GM23338 (cell line): ENCODE measurements around the gene KCNIP2. TPM values are rescaled to one million over a fixed set of nuclear protein-coding genes. Genes with fewer than 3 reads are reported as not detected.

Experiments used
- ATAC-seq: fragments of 200-7000 bp; cut with Tn5 transposase; 3 replicates; pipeline ENCODE4 v1.9.1; 2020
- DNase-seq: peaks from one replicate; pipeline ENCODE4 v3.0.0-alpha.2; 2015; ENCODE audit warnings: low spot score
- H2AFZ ChIP-seq: fragments of 200-600 bp; sonication (generic); 2 replicates; pipeline ENCODE4 v1.8.0; 2016; ENCODE audit warnings: antibody characterized with exemption, mild to moderate bottlenecking, moderate library complexity
- H3F3A ChIP-seq: fragments of 200-600 bp; sonication (generic); replicated peaks from 2 replicates; pipeline ENCODE4 v1.8.0; 2017; ENCODE audit warnings: antibody characterized with exemption, mixed run types, low read depth
- H3K27ac ChIP-seq: fragments of 200-600 bp; sonication (generic); 2 replicates; pipeline ENCODE4 v1.6.1; 2016; ENCODE audit warnings: low read depth
- H3K27me3 ChIP-seq: fragments of 200-600 bp; sonication (generic); 2 replicates; pipeline ENCODE4 v1.8.0; 2016; ENCODE audit warnings: mild to moderate bottlenecking, mixed run types, moderate library complexity; ENCODE audit not compliant: insufficient read depth
- H3K36me3 ChIP-seq: fragments of 200-600 bp; sonication (generic); 2 replicates; pipeline ENCODE4 v1.8.0; 2016; ENCODE audit warnings: mild to moderate bottlenecking; ENCODE audit not compliant: insufficient read depth
- H3K4me1 ChIP-seq: fragments of 200-600 bp; sonication (generic); 2 replicates; pipeline ENCODE4 v1.8.0; 2016; ENCODE audit warnings: mild to moderate bottlenecking, moderate library complexity; ENCODE audit not compliant: insufficient read depth
- H3K4me2 ChIP-seq: fragments of 200-600 bp; sonication (generic); 2 replicates; pipeline ENCODE4 v1.7.1; 2017; ENCODE audit warnings: mixed run types
- H3K4me3 ChIP-seq: fragments of 200-600 bp; sonication (generic); 2 replicates; pipeline ENCODE4 v1.6.1; 2016; ENCODE audit warnings: mixed run types
- H3K79me2 ChIP-seq: fragments of 200-600 bp; sonication (generic); replicated peaks from 2 replicates; pipeline ENCODE4 v1.8.0; 2017; ENCODE audit warnings: mild to moderate bottlenecking; ENCODE audit not compliant: insufficient read depth
- H3K9me2 ChIP-seq: fragments of 200-600 bp; sonication (generic); 2 replicates; pipeline ENCODE4 v1.8.0; 2017; ENCODE audit not compliant: insufficient read depth
- H4K20me1 ChIP-seq: fragments of 200-600 bp; sonication (generic); replicated peaks from 2 replicates; pipeline ENCODE4 v1.8.0; 2017; ENCODE audit warnings: mild to moderate bottlenecking; ENCODE audit not compliant: insufficient read depth
- H3K27ac Mint-ChIP-seq: 2 replicates; pipeline ENCODE4 v1.8.0; 2020; ENCODE audit warnings: inconsistent platforms, mild to moderate bottlenecking, moderate library complexity, mixed read lengths
- H3K27me3 Mint-ChIP-seq: 3 replicates; pipeline ENCODE4 v1.8.0; 2022; ENCODE audit warnings: low read depth, mild to moderate bottlenecking, moderate library complexity, mixed read lengths, inconsistent platforms; ENCODE audit not compliant: insufficient read depth, poor library complexity
- H3K36me3 Mint-ChIP-seq: 3 replicates; pipeline ENCODE4 v1.8.0; 2021; ENCODE audit warnings: low read depth, mild to moderate bottlenecking, inconsistent platforms, moderate library complexity, mixed read lengths
- H3K4me1 Mint-ChIP-seq: 3 replicates; pipeline ENCODE4 v1.8.0; 2020; ENCODE audit warnings: mild to moderate bottlenecking, inconsistent platforms, mixed read lengths
- H3K4me3 Mint-ChIP-seq: 3 replicates; pipeline ENCODE4 v1.8.0; 2021; ENCODE audit warnings: moderate library complexity, mild to moderate bottlenecking, inconsistent platforms, mixed read lengths
- H3K9me3 Mint-ChIP-seq: 3 replicates; pipeline ENCODE4 v1.8.0; 2020; ENCODE audit warnings: moderate library complexity, mild to moderate bottlenecking, inconsistent platforms, mixed read lengths
- CREB1 ChIP-seq: fragments of 250-450 bp; sonication (Bioruptor Pico); IDR thresholded peaks from 2 replicates; pipeline ENCODE4 v1.5.0; 2020; ENCODE audit warnings: low read depth, mild to moderate bottlenecking, moderate library complexity
- EZH2 ChIP-seq: fragments of 200-600 bp; sonication (generic); IDR thresholded peaks from one replicate; pipeline ENCODE4 v1.8.0; 2017; ENCODE audit warnings: antibody characterized with exemption, mild to moderate bottlenecking, low read depth; ENCODE audit not compliant: unreplicated experiment
- EZH2phosphoT487 ChIP-seq: fragments of 200-600 bp; sonication (generic); IDR thresholded peaks from one replicate; pipeline ENCODE4 v1.8.1; 2018; ENCODE audit warnings: antibody characterized with exemption; ENCODE audit not compliant: unreplicated experiment
- JUNB ChIP-seq: IDR thresholded peaks from one replicate; pipeline ENCODE4 v1.6.1; 2016; ENCODE audit warnings: antibody characterized with exemption; ENCODE audit not compliant: unreplicated experiment
- NANOG ChIP-seq: IDR thresholded peaks from 2 replicates; pipeline ENCODE4 v1.6.1; 2016; ENCODE audit warnings: antibody characterized with exemption, borderline replicate concordance
- STAT1 ChIP-seq: IDR thresholded peaks from one replicate; pipeline ENCODE4 v1.6.1; 2016; ENCODE audit warnings: antibody characterized with exemption; ENCODE audit not compliant: unreplicated experiment
- ZNF331 ChIP-seq: fragments of 250-450 bp; sonication (Bioruptor Pico); IDR thresholded peaks from 2 replicates; pipeline ENCODE4 v1.5.0; 2020; ENCODE audit warnings: low read depth, mild to moderate bottlenecking, moderate library complexity
- polyA plus RNA-seq: library from polyadenylated mRNA; unstranded; fragments of >200 nt; fragmentation: Nextera tagmentation; extraction: Ambion mirVana; gene quantifications from 2 replicates; pipeline ENCODE4 v1.2.1, GENCODE V29; 2016
- total RNA-seq: library from RNA; depleted of rRNA; stranded (reverse); fragments of >200 nt; shearing (Covaris generic); gene quantifications from 2 replicates; pipeline ENCODE4 v1.2.3, GENCODE V29; 2014
- TF ChIP-seq, protein P1 (sequence below), 2 experiments: fragments of 200-600 bp in 1 of 2; sonication (generic) in 1 of 2; conservative IDR thresholded peaks; 2 replicates each; pipeline versions ENCODE4 v1.5.1 to v1.6.1; 2016 to 2017; ENCODE audit warnings: antibody characterized with exemption in 2 of 2, low read depth in 2 of 2, mild to moderate bottlenecking in 2 of 2, moderate library complexity in 1 of 2
- TF ChIP-seq, protein P2 (sequence below): IDR thresholded peaks from 2 replicates; pipeline ENCODE4 v1.6.1; 2016; ENCODE audit warnings: antibody characterized with exemption
- TF ChIP-seq, protein P3 (sequence below): IDR thresholded peaks from one replicate; pipeline ENCODE4 v1.6.1; 2018; ENCODE audit warnings: antibody characterized with exemption; ENCODE audit not compliant: unreplicated experiment

Gene KCNIP2
- total and polyA plus RNA-seq, 2 experiments from 2014 or later = 2.2 to 2.6 TPM

DNA sequence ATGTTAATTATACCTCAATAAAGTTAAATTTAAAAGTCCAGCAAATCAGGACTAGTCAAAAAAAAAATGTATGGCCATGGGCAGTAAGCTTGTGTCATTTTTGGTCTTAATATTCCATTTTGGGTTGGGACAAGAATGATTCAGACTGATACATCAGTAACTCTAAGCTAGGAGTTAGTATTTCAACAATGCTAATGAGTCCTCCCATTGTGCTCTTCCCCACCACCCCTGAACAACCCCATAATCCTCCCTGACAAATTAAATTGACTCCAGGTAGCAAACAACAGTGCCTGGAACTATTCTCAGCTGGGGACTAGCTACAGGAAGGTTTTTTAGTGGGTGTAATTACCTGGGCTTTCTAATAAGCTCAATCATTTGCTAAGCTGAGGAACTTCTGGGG, 30.7 kb upstream of the KCNIP2 start:
- Histone ChIP-seq H2AFZ (no peak overlapping the region), H3K4me3 (no peak overlapping the region), H3K27me3 (no peaks in the 10 kb centered on the region), H3F3A (no peaks in the 10 kb centered on the region), H4K20me1 (0 out of 2 replicates have a peak, but pooled peaks cover 7% of the 10 kb centered on the region), H3K79me2 (no peaks in the 10 kb centered on the region), H3K27ac (no peak overlapping the region), H3K4me2 (no peak overlapping the region), H3K4me1 (no peaks in the 10 kb centered on the region), H3K9me2 (no peaks in the 10 kb centered on the region), H3K36me3 (no peaks in the 10 kb centered on the region)
- TF ChIP-seq, protein P1, sequence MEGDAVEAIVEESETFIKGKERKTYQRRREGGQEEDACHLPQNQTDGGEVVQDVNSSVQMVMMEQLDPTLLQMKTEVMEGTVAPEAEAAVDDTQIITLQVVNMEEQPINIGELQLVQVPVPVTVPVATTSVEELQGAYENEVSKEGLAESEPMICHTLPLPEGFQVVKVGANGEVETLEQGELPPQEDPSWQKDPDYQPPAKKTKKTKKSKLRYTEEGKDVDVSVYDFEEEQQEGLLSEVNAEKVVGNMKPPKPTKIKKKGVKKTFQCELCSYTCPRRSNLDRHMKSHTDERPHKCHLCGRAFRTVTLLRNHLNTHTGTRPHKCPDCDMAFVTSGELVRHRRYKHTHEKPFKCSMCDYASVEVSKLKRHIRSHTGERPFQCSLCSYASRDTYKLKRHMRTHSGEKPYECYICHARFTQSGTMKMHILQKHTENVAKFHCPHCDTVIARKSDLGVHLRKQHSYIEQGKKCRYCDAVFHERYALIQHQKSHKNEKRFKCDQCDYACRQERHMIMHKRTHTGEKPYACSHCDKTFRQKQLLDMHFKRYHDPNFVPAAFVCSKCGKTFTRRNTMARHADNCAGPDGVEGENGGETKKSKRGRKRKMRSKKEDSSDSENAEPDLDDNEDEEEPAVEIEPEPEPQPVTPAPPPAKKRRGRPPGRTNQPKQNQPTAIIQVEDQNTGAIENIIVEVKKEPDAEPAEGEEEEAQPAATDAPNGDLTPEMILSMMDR (conservative IDR thresholded peaks at IDR 0.05; ENCODE audit: low read depth in 2 of 2) = no peak
- no peak for TF ChIP-seq EZH2phosphoT487
- no peak for TF ChIP-seq CREB1
- TF ChIP-seq NANOG = no peak
- TF ChIP-seq JUNB = no peak
- TF ChIP-seq EZH2 = no peak
- TF ChIP-seq, protein P2, sequence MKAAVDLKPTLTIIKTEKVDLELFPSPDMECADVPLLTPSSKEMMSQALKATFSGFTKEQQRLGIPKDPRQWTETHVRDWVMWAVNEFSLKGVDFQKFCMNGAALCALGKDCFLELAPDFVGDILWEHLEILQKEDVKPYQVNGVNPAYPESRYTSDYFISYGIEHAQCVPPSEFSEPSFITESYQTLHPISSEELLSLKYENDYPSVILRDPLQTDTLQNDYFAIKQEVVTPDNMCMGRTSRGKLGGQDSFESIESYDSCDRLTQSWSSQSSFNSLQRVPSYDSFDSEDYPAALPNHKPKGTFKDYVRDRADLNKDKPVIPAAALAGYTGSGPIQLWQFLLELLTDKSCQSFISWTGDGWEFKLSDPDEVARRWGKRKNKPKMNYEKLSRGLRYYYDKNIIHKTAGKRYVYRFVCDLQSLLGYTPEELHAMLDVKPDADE = no peak
- TF ChIP-seq, protein P3, sequence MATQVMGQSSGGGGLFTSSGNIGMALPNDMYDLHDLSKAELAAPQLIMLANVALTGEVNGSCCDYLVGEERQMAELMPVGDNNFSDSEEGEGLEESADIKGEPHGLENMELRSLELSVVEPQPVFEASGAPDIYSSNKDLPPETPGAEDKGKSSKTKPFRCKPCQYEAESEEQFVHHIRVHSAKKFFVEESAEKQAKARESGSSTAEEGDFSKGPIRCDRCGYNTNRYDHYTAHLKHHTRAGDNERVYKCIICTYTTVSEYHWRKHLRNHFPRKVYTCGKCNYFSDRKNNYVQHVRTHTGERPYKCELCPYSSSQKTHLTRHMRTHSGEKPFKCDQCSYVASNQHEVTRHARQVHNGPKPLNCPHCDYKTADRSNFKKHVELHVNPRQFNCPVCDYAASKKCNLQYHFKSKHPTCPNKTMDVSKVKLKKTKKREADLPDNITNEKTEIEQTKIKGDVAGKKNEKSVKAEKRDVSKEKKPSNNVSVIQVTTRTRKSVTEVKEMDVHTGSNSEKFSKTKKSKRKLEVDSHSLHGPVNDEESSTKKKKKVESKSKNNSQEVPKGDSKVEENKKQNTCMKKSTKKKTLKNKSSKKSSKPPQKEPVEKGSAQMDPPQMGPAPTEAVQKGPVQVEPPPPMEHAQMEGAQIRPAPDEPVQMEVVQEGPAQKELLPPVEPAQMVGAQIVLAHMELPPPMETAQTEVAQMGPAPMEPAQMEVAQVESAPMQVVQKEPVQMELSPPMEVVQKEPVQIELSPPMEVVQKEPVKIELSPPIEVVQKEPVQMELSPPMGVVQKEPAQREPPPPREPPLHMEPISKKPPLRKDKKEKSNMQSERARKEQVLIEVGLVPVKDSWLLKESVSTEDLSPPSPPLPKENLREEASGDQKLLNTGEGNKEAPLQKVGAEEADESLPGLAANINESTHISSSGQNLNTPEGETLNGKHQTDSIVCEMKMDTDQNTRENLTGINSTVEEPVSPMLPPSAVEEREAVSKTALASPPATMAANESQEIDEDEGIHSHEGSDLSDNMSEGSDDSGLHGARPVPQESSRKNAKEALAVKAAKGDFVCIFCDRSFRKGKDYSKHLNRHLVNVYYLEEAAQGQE = no peak
- Mint-ChIP-seq H3K4me3 (no peak overlapping the region), H3K36me3 (no peaks in the 10 kb centered on the region), H3K27me3 (peaks cover 2% of the 10 kb centered on the region), H3K9me3 (no peaks in the 10 kb centered on the region), H3K4me1 (peaks cover 8% of the 10 kb centered on the region), H3K27ac (peak overlapping the region; percentile 57)
- DNase-seq (no peak), ATAC-seq (peak; percentile 72)

DNA sequence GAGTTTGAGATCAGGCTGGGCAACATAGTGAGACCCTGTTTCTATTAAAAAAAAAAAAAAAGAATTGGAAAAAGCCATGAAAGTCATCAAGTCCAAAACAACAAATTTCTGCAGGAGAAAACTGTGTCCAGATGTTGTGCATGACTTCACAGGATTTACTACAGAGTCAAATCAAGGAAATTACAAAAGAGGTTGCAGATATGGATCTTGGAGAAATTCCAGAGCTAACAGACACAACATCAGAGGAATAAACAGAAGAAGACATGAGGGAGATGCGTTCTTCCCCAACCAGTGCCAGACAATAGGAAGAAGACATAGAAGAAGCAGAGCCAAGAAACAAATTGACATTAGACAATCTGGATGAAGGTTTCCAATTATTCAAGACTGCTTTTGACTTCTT, 24.3 kb upstream of the KCNIP2 start:
- no peaks in the 10 kb centered on the region for H4K20me1 ChIP-seq
- no peak for ATAC-seq
- H3K9me2 ChIP-seq = no peaks in the 10 kb centered on the region
- no peaks in the 10 kb centered on the region for H3K79me2 ChIP-seq
- Mint-ChIP-seq H3K27ac (no peak overlapping the region), H3K4me3 (no peak overlapping the region), H3K36me3 (no peaks in the 10 kb centered on the region), H3K9me3 (no peaks in the 10 kb centered on the region; the same call in 2 of the 3 replicates), H3K27me3 (peaks cover 2% of the 10 kb centered on the region), H3K4me1 (no peaks in the 10 kb centered on the region)
- H3K4me1 ChIP-seq = no peaks in the 10 kb centered on the region
- H3K4me2 ChIP-seq = no peak overlapping the region
- no peak overlapping the region for H2AFZ ChIP-seq
- H3F3A ChIP-seq = no peaks in the 10 kb centered on the region
- DNase-seq = no peak
- H3K27me3 ChIP-seq = no peaks in the 10 kb centered on the region
- no peak overlapping the region for H3K27ac ChIP-seq
- H3K4me3 ChIP-seq = no peak overlapping the region
- no peaks in the 10 kb centered on the region for H3K36me3 ChIP-seq
- TF ChIP-seq ZNF331 (CRISPR knock-in tag) (no peak), STAT1 (no peak), EZH2 (no peak), JUNB (no peak), EZH2phosphoT487 (no peak), CREB1 (no peak)
- TF ChIP-seq, protein P1 (conservative IDR thresholded peaks at IDR 0.05; ENCODE audit: low read depth in 2 of 2) = no peak
- TF ChIP-seq, protein P2 = no peak
